ENCODE results near the gene STARD4.

STARD4 gene

DNA sequence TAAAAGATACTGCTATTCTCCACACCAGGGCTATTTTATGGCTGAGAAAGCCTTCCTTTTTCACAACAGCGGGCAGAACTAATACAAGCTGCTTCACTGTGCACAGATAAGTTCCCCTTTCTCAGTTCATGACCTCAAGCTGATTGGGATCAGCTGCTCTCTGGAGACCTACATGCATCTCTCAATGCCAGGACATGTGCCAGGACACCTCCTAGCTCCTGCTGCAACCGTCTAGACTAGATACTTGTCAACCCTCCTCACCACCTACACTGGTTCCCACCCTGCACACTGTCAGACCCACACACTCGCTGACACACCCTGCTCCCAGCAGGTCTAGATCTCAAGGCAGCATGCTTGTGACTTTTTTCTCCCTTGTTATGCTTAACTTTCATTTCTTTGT, 39.8 kb downstream of the STARD4 start:
- DNase-seq (ENCODE audit: low read depth in 2 of 2, low spot score in 1 of 2), result no peak

GRCh38 chr5:111472096-111472495, 40.2 kb downstream of the STARD4 start:
- DNase-seq (ENCODE audit: low read depth in 2 of 2, low spot score in 1 of 2), result no peak

DNA sequence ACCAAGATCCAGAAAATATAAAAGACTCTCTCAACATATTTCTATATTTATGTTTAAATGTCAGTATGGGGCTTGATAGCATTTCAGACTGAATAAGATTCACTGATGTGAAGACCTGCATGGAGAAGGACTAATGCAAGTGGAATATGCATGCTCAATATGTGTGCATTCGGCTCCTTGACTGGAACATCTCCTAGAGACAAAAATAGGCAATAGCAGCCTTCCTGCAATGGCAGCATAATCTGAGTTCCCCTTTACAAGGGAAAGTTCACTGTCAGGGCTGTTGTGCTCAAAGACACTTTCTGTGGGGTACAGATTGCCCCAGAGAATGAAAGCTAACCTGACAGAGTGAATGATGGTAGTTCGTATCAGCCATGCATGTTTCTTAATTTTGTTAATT, 42.4 kb downstream of the STARD4 start:
- DNase-seq (ENCODE audit: low read depth in 2 of 2, low spot score in 1 of 2), result no peak

DNA sequence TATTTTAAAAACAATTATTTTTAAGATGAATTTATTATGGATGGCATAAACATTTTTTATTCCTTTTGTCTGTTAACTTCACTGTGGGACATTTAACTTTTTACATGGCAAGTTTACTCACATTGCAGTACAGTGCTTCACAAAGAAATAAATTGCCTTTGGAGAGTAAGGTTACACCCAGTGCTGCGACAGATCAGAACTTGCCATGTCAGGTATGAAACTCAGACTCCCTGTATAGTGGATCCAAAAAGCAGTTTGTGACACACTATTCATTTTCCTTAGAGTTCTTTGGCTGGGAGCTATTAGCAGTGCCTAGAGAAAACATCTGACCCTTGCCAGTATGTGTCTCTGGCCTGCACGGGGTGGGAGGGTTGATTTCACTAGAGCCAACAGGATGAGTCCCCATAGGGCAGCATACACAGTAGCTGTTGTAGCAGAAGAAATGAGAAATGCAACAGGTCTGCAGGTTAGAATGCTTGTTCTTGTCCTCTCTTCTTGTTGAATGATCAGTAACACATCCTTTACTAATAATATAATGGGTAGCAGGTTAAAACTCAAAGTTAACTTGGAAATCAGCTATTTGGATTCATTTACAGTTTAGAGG, 42.9 kb downstream of the STARD4 start:
- DNase-seq (ENCODE audit: low read depth in 2 of 2, low spot score in 1 of 2), result no peak

GRCh38 chr5:111463311-111463710, 49.0 kb downstream of the STARD4 start:
- DNase-seq (ENCODE audit: low read depth in 2 of 2, low spot score in 1 of 2), result no peak

GRCh38 chr5:111461934-111462333, 50.4 kb downstream of the STARD4 start:
- DNase-seq (ENCODE audit: low read depth in 2 of 2, low spot score in 1 of 2), result no peak

- no peak for DNase-seq (ENCODE audit: low read depth in 2 of 2, low spot score in 1 of 2)
Observed at GRCh38 chr5:111461255-111461671, 51.1 kb downstream of the STARD4 start.

- DNase-seq (ENCODE audit: low read depth in 2 of 2, low spot score in 1 of 2), result no peak
Observed at GRCh38 chr5:111454776-111455175, 57.6 kb downstream of the STARD4 start.

- no peak for DNase-seq (ENCODE audit: low read depth in 2 of 2, low spot score in 1 of 2)
Observed at GRCh38 chr5:111454198-111454622, 58.1 kb downstream of the STARD4 start.

- DNase-seq (ENCODE audit: low read depth in 2 of 2, low spot score in 1 of 2), result no peak
Observed at GRCh38 chr5:111453747-111454146, 58.6 kb downstream of the STARD4 start.

- no peak for DNase-seq (ENCODE audit: low read depth in 2 of 2, low spot score in 1 of 2)
Observed at GRCh38 chr5:111453295-111453694, 59.0 kb downstream of the STARD4 start.

DNA sequence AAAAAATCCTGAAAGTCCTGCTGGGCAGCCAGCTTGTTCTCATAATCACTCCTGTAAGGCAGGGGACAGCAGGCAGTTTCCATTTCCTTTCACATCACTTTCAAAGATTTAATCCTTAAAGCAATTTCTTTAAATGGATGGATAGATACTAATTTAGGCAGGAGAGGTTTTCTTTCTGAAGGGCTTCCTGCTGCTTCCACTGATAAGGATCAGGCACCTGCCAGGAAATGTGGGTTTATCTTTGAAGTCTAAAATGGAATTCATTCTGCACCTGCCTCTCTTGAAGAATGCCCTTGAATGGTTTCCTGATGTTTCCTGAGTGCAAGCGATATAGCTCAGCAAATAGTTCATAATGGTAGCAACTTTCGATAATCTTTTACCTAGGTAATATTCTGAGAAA, 64.5 kb downstream of the STARD4 start:
- no peak for DNase-seq (ENCODE audit: low read depth in 2 of 2, low spot score in 1 of 2)

DNA sequence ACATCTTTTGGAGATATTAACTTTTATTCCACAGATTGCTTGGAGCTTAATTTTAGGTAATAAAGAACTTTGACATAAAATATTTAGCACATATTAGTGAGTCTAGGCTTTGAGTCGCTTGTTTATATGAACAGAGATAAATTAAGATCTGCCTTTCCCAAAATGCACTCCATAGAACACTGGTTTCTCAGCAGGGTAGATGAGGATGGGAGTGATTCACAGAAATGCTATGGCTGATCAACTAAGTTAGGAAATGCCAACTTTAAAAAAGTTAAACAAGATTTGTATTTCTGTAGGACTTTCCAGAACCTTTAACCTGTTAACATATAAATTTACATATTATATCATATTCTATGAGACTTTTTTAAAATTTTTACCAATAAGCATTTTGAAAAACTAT, 65.2 kb downstream of the STARD4 start:
- DNase-seq (ENCODE audit: low read depth in 2 of 2, low spot score in 1 of 2), result no peak
